GM23338 (cell line): ENCODE data around the gene FBN2. TPM values are rescaled to one million over a fixed set of nuclear protein-coding genes. Genes with fewer than 3 reads are reported as not detected.

Source experiments
- ATAC-seq: fragments of 200-7000 bp; cut with Tn5 transposase; 3 replicates; pipeline ENCODE4 v1.9.1; 2020
- DNase-seq: peaks from one replicate; pipeline ENCODE4 v3.0.0-alpha.2; 2015; ENCODE audit warnings: low spot score
- H2AFZ ChIP-seq: fragments of 200-600 bp; sonication (generic); 2 replicates; pipeline ENCODE4 v1.8.0; 2016; ENCODE audit warnings: antibody characterized with exemption, mild to moderate bottlenecking, moderate library complexity
- H3F3A ChIP-seq: fragments of 200-600 bp; sonication (generic); replicated peaks from 2 replicates; pipeline ENCODE4 v1.8.0; 2017; ENCODE audit warnings: antibody characterized with exemption, mixed run types, low read depth
- H3K27ac ChIP-seq: fragments of 200-600 bp; sonication (generic); 2 replicates; pipeline ENCODE4 v1.6.1; 2016; ENCODE audit warnings: low read depth
- H3K27me3 ChIP-seq: fragments of 200-600 bp; sonication (generic); 2 replicates; pipeline ENCODE4 v1.8.0; 2016; ENCODE audit warnings: mild to moderate bottlenecking, mixed run types, moderate library complexity; ENCODE audit not compliant: insufficient read depth
- H3K36me3 ChIP-seq: fragments of 200-600 bp; sonication (generic); 2 replicates; pipeline ENCODE4 v1.8.0; 2016; ENCODE audit warnings: mild to moderate bottlenecking; ENCODE audit not compliant: insufficient read depth
- H3K4me1 ChIP-seq: fragments of 200-600 bp; sonication (generic); 2 replicates; pipeline ENCODE4 v1.8.0; 2016; ENCODE audit warnings: mild to moderate bottlenecking, moderate library complexity; ENCODE audit not compliant: insufficient read depth
- H3K4me2 ChIP-seq: fragments of 200-600 bp; sonication (generic); 2 replicates; pipeline ENCODE4 v1.7.1; 2017; ENCODE audit warnings: mixed run types
- H3K4me3 ChIP-seq: fragments of 200-600 bp; sonication (generic); 2 replicates; pipeline ENCODE4 v1.6.1; 2016; ENCODE audit warnings: mixed run types
- H3K79me2 ChIP-seq: fragments of 200-600 bp; sonication (generic); replicated peaks from 2 replicates; pipeline ENCODE4 v1.8.0; 2017; ENCODE audit warnings: mild to moderate bottlenecking; ENCODE audit not compliant: insufficient read depth
- H3K9me2 ChIP-seq: fragments of 200-600 bp; sonication (generic); 2 replicates; pipeline ENCODE4 v1.8.0; 2017; ENCODE audit not compliant: insufficient read depth
- H4K20me1 ChIP-seq: fragments of 200-600 bp; sonication (generic); replicated peaks from 2 replicates; pipeline ENCODE4 v1.8.0; 2017; ENCODE audit warnings: mild to moderate bottlenecking; ENCODE audit not compliant: insufficient read depth
- H3K27ac Mint-ChIP-seq: 2 replicates; pipeline ENCODE4 v1.8.0; 2020; ENCODE audit warnings: inconsistent platforms, mild to moderate bottlenecking, moderate library complexity, mixed read lengths
- H3K27me3 Mint-ChIP-seq: 3 replicates; pipeline ENCODE4 v1.8.0; 2022; ENCODE audit warnings: low read depth, mild to moderate bottlenecking, moderate library complexity, mixed read lengths, inconsistent platforms; ENCODE audit not compliant: insufficient read depth, poor library complexity
- H3K36me3 Mint-ChIP-seq: 3 replicates; pipeline ENCODE4 v1.8.0; 2021; ENCODE audit warnings: low read depth, mild to moderate bottlenecking, inconsistent platforms, moderate library complexity, mixed read lengths
- H3K4me1 Mint-ChIP-seq: 3 replicates; pipeline ENCODE4 v1.8.0; 2020; ENCODE audit warnings: mild to moderate bottlenecking, inconsistent platforms, mixed read lengths
- H3K4me3 Mint-ChIP-seq: 3 replicates; pipeline ENCODE4 v1.8.0; 2021; ENCODE audit warnings: moderate library complexity, mild to moderate bottlenecking, inconsistent platforms, mixed read lengths
- H3K9me3 Mint-ChIP-seq: 3 replicates; pipeline ENCODE4 v1.8.0; 2020; ENCODE audit warnings: moderate library complexity, mild to moderate bottlenecking, inconsistent platforms, mixed read lengths
- CREB1 ChIP-seq: fragments of 250-450 bp; sonication (Bioruptor Pico); IDR thresholded peaks from 2 replicates; pipeline ENCODE4 v1.5.0; 2020; ENCODE audit warnings: low read depth, mild to moderate bottlenecking, moderate library complexity
- EZH2 ChIP-seq: fragments of 200-600 bp; sonication (generic); IDR thresholded peaks from one replicate; pipeline ENCODE4 v1.8.0; 2017; ENCODE audit warnings: antibody characterized with exemption, mild to moderate bottlenecking, low read depth; ENCODE audit not compliant: unreplicated experiment
- EZH2phosphoT487 ChIP-seq: fragments of 200-600 bp; sonication (generic); IDR thresholded peaks from one replicate; pipeline ENCODE4 v1.8.1; 2018; ENCODE audit warnings: antibody characterized with exemption; ENCODE audit not compliant: unreplicated experiment
- JUNB ChIP-seq: IDR thresholded peaks from one replicate; pipeline ENCODE4 v1.6.1; 2016; ENCODE audit warnings: antibody characterized with exemption; ENCODE audit not compliant: unreplicated experiment
- NANOG ChIP-seq: IDR thresholded peaks from 2 replicates; pipeline ENCODE4 v1.6.1; 2016; ENCODE audit warnings: antibody characterized with exemption, borderline replicate concordance
- POLR2AphosphoS5 ChIP-seq: IDR thresholded peaks from 2 replicates; pipeline ENCODE4 v1.6.1; 2016; ENCODE audit warnings: antibody characterized with exemption, low read depth
- STAT1 ChIP-seq: IDR thresholded peaks from one replicate; pipeline ENCODE4 v1.6.1; 2016; ENCODE audit warnings: antibody characterized with exemption; ENCODE audit not compliant: unreplicated experiment
- ZNF331 ChIP-seq: fragments of 250-450 bp; sonication (Bioruptor Pico); IDR thresholded peaks from 2 replicates; pipeline ENCODE4 v1.5.0; 2020; ENCODE audit warnings: low read depth, mild to moderate bottlenecking, moderate library complexity
- polyA plus RNA-seq: library from polyadenylated mRNA; unstranded; fragments of >200 nt; fragmentation: Nextera tagmentation; extraction: Ambion mirVana; gene quantifications from 2 replicates; pipeline ENCODE4 v1.2.1, GENCODE V29; 2016
- total RNA-seq: library from RNA; depleted of rRNA; stranded (reverse); fragments of >200 nt; shearing (Covaris generic); gene quantifications from 2 replicates; pipeline ENCODE4 v1.2.3, GENCODE V29; 2014
- TF ChIP-seq, protein P1 (sequence below): fragments of 250-450 bp; sonication (Bioruptor Pico); IDR thresholded peaks from 2 replicates; pipeline ENCODE4 v1.5.0; 2020; ENCODE audit warnings: mild to moderate bottlenecking, moderate library complexity
- TF ChIP-seq, protein P2 (sequence below): IDR thresholded peaks from 2 replicates; pipeline ENCODE4 v1.6.1; 2016; ENCODE audit warnings: antibody characterized with exemption
- TF ChIP-seq, protein P3 (sequence below): IDR thresholded peaks from one replicate; pipeline ENCODE4 v1.6.1; 2018; ENCODE audit warnings: antibody characterized with exemption; ENCODE audit not compliant: unreplicated experiment

Gene FBN2
- total and polyA plus RNA-seq, 2 experiments from 2014 or later = 2.6 to 13.6 TPM

DNA sequence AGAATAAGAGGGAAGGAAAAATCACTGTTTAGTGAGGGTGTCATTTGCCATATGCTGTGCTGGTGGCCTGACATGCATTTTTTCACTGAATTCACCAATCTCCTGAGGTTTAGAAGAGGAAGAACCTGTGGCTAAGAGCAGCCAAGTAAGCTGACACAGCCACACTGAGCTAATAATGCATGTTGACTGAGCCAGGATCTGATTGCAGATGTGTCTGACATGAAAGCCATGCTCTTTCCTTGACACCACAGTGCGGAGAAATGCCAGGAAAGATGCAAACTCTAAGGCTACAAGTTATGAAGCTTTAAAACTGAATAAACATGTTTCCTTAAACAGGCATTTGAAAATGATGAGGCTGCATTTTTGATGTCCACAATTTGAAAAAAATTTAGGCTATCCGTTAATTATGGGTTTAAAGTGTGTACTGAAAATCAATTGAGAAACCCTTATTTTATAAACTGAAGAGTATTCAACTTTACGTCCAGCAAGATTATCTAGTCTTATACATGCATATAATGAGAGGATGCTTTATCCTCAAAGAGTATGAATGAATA, 208.6 kb downstream of the FBN2 start:
- Histone ChIP-seq H3K36me3 (no peaks in the 10 kb centered on the region), H3K4me3 (no peak overlapping the region), H3K4me2 (no peak overlapping the region), H4K20me1 (no peaks in the 10 kb centered on the region), H3K27me3 (no peaks in the 10 kb centered on the region), H2AFZ (no peak overlapping the region), H3F3A (no peaks in the 10 kb centered on the region), H3K79me2 (no peaks in the 10 kb centered on the region), H3K9me2 (no peaks in the 10 kb centered on the region), H3K4me1 (no peaks in the 10 kb centered on the region), H3K27ac (no peak overlapping the region)
- TF ChIP-seq, protein P1, sequence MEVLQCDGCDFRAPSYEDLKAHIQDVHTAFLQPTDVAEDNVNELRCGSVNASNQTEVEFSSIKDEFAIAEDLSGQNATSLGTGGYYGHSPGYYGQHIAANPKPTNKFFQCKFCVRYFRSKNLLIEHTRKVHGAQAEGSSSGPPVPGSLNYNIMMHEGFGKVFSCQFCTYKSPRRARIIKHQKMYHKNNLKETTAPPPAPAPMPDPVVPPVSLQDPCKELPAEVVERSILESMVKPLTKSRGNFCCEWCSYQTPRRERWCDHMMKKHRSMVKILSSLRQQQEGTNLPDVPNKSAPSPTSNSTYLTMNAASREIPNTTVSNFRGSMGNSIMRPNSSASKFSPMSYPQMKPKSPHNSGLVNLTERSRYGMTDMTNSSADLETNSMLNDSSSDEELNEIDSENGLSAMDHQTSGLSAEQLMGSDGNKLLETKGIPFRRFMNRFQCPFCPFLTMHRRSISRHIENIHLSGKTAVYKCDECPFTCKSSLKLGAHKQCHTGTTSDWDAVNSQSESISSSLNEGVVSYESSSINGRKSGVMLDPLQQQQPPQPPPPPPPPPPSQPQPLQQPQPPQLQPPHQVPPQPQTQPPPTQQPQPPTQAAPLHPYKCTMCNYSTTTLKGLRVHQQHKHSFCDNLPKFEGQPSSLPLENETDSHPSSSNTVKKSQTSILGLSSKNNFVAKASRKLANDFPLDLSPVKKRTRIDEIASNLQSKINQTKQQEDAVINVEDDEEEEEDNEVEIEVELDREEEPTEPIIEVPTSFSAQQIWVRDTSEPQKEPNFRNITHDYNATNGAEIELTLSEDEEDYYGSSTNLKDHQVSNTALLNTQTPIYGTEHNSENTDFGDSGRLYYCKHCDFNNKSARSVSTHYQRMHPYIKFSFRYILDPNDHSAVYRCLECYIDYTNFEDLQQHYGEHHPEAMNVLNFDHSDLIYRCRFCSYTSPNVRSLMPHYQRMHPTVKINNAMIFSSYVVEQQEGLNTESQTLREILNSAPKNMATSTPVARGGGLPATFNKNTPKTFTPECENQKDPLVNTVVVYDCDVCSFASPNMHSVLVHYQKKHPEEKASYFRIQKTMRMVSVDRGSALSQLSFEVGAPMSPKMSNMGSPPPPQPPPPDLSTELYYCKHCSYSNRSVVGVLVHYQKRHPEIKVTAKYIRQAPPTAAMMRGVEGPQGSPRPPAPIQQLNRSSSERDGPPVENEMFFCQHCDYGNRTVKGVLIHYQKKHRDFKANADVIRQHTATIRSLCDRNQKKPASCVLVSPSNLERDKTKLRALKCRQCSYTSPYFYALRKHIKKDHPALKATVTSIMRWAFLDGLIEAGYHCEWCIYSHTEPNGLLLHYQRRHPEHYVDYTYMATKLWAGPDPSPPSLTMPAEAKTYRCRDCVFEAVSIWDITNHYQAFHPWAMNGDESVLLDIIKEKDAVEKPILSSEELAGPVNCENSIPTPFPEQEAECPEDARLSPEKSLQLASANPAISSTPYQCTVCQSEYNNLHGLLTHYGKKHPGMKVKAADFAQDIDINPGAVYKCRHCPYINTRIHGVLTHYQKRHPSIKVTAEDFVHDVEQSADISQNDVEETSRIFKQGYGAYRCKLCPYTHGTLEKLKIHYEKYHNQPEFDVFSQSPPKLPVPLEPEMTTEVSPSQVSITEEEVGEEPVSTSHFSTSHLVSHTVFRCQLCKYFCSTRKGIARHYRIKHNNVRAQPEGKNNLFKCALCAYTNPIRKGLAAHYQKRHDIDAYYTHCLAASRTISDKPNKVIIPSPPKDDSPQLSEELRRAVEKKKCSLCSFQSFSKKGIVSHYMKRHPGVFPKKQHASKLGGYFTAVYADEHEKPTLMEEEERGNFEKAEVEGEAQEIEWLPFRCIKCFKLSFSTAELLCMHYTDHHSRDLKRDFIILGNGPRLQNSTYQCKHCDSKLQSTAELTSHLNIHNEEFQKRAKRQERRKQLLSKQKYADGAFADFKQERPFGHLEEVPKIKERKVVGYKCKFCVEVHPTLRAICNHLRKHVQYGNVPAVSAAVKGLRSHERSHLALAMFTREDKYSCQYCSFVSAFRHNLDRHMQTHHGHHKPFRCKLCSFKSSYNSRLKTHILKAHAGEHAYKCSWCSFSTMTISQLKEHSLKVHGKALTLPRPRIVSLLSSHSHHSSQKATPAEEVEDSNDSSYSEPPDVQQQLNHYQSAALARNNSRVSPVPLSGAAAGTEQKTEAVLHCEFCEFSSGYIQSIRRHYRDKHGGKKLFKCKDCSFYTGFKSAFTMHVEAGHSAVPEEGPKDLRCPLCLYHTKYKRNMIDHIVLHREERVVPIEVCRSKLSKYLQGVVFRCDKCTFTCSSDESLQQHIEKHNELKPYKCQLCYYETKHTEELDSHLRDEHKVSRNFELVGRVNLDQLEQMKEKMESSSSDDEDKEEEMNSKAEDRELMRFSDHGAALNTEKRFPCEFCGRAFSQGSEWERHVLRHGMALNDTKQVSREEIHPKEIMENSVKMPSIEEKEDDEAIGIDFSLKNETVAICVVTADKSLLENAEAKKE (CRISPR knock-in tag) = no peak
- TF ChIP-seq POLR2AphosphoS5 (no peak), CREB1 (no peak)
- TF ChIP-seq, protein P2, sequence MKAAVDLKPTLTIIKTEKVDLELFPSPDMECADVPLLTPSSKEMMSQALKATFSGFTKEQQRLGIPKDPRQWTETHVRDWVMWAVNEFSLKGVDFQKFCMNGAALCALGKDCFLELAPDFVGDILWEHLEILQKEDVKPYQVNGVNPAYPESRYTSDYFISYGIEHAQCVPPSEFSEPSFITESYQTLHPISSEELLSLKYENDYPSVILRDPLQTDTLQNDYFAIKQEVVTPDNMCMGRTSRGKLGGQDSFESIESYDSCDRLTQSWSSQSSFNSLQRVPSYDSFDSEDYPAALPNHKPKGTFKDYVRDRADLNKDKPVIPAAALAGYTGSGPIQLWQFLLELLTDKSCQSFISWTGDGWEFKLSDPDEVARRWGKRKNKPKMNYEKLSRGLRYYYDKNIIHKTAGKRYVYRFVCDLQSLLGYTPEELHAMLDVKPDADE = no peak
- DNase-seq (no peak), ATAC-seq (no peak)
- no peaks in the 10 kb centered on the region for H3K4me1 Mint-ChIP-seq
- no peak overlapping the region for H3K27ac Mint-ChIP-seq
- no peaks in the 10 kb centered on the region for H3K9me3 Mint-ChIP-seq
- no peak overlapping the region for H3K4me3 Mint-ChIP-seq
- H3K36me3 Mint-ChIP-seq = peaks cover 23% of the 10 kb centered on the region
- H3K27me3 Mint-ChIP-seq = peaks cover 2% of the 10 kb centered on the region

DNA sequence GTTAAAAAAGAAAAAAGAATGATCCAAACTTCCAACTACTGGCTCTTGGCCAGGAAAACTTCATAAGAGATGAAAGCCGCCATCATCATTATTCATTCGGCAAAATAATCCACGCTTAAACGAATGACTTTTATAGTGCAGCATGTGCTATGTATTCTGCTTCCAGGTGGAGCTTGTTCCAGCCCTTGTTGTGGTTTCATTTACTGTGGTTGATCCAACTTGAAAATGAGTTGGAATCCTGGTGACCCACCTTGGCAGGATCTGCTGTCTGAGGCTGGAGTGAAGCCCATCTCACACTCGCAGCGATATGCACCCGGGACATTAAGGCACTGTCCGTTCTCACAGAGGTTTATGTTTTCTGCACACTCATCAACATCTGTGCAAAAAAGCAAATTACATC, 209.6 kb downstream of the FBN2 start:
- Histone ChIP-seq H3K79me2 (no peaks in the 10 kb centered on the region), H3K27me3 (no peaks in the 10 kb centered on the region), H3K4me2 (no peak overlapping the region), H3K27ac (no peak overlapping the region), H3K4me1 (no peaks in the 10 kb centered on the region), H4K20me1 (no peaks in the 10 kb centered on the region), H3F3A (no peaks in the 10 kb centered on the region), H3K9me2 (no peaks in the 10 kb centered on the region), H3K4me3 (no peak overlapping the region), H3K36me3 (no peaks in the 10 kb centered on the region), H2AFZ (no peak overlapping the region)
- ATAC-seq (no peak), DNase-seq (no peak)
- Mint-ChIP-seq H3K4me3 (no peak overlapping the region), H3K36me3 (peaks cover 23% of the 10 kb centered on the region), H3K4me1 (no peaks in the 10 kb centered on the region), H3K27ac (no peak overlapping the region), H3K27me3 (peaks cover 2% of the 10 kb centered on the region), H3K9me3 (no peaks in the 10 kb centered on the region)
- TF ChIP-seq EZH2phosphoT487 (no peak), NANOG (no peak), STAT1 (no peak), EZH2 (no peak), CREB1 (no peak), JUNB (no peak), ZNF331 (CRISPR knock-in tag) (no peak)
- TF ChIP-seq, protein P3, sequence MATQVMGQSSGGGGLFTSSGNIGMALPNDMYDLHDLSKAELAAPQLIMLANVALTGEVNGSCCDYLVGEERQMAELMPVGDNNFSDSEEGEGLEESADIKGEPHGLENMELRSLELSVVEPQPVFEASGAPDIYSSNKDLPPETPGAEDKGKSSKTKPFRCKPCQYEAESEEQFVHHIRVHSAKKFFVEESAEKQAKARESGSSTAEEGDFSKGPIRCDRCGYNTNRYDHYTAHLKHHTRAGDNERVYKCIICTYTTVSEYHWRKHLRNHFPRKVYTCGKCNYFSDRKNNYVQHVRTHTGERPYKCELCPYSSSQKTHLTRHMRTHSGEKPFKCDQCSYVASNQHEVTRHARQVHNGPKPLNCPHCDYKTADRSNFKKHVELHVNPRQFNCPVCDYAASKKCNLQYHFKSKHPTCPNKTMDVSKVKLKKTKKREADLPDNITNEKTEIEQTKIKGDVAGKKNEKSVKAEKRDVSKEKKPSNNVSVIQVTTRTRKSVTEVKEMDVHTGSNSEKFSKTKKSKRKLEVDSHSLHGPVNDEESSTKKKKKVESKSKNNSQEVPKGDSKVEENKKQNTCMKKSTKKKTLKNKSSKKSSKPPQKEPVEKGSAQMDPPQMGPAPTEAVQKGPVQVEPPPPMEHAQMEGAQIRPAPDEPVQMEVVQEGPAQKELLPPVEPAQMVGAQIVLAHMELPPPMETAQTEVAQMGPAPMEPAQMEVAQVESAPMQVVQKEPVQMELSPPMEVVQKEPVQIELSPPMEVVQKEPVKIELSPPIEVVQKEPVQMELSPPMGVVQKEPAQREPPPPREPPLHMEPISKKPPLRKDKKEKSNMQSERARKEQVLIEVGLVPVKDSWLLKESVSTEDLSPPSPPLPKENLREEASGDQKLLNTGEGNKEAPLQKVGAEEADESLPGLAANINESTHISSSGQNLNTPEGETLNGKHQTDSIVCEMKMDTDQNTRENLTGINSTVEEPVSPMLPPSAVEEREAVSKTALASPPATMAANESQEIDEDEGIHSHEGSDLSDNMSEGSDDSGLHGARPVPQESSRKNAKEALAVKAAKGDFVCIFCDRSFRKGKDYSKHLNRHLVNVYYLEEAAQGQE = no peak
